Pancreas (tissue), 10 donors: ENCODE measurements around the gene PARD3B. TPM values are rescaled to one million over a fixed set of nuclear protein-coding genes. Genes with fewer than 3 reads are reported as not detected.

Experiments
- ATAC-seq, 4 donors: fragments of 200-7000 bp; cut with Tn5 transposase; one replicate each; pipeline versions ENCODE4 v1.8.0 to v1.9.1; 2020; ENCODE audit warnings: mild to moderate bottlenecking in 4 of 4, moderate library complexity in 4 of 4
- DNase-seq, 6 donors: peaks; one replicate each; pipeline ENCODE4 v3.0.0-alpha.2; 2020
- FAIRE-seq: peaks from 2 replicates; lab custom pipeline; 2012; peaks lifted over from hg19 to GRCh38; lab: Jason Lieb, UNC
- H3K27ac ChIP-seq, 4 donors: fragments of 200-600 bp; sonication (generic); 1 replicate in 3 of 4; 2 replicates in 1 of 4; pipeline versions ENCODE4 v1.5.0 to v1.8.0; 2020
- H3K27me3 ChIP-seq, 4 donors: fragments of 200-600 bp; one replicate each; pipeline ENCODE4 v1.8.0; 2021
- H3K36me3 ChIP-seq, 3 donors: fragments of 200-600 bp; sonication (generic) in 1 of 3; one replicate each; pipeline versions ENCODE4 v1.5.0 to v1.8.0; 2020 to 2021
- H3K4me1 ChIP-seq, 3 donors: fragments of 200-600 bp; one replicate each; pipeline ENCODE4 v1.8.0; 2021
- H3K4me3 ChIP-seq, 4 donors: fragments of 200-600 bp; sonication (generic) in 2 of 4; one replicate each; pipeline versions ENCODE4 v1.5.0 to v1.8.0; 2020 to 2021
- H3K9me3 ChIP-seq, 4 donors: fragments of 200-600 bp; one replicate each; pipeline ENCODE4 v1.8.0; 2021
- CTCF ChIP-seq, 4 donors: fragments of 200-600 bp; sonication (generic) in 3 of 4; IDR thresholded peaks; one replicate each; pipeline versions ENCODE4 v1.5.0 to v1.8.0; 2021; ENCODE audit warnings: antibody characterized with exemption in 4 of 4
- WGBS, 2 donors: extraction: QIAGEN DNeasy Blood & Tissue Kit; methylation state at CpG; one replicate each; pipeline ENCODE4 v1.1.7; 2013; 5-methylcytosine and 5-hydroxymethylcytosine counted together
- intact Hi-C, 3 donors: fragments of 100-400 bp; cut with DNase I; formaldehyde crosslinking; loops; one replicate each; pipeline versions ENCODE4 v1.11.1 to v1.14.2; 2022
- polyA plus RNA-seq, 2 donors: library from polyadenylated mRNA; stranded (reverse); fragments of 200-250 nt; gene quantifications; one replicate each; pipeline ENCODE4 v1.2.3, GENCODE V29; 2013
- total RNA-seq, 6 donors: library from RNA; stranded (reverse); fragmentation: NEBNext Ultra II Directional in 4 of 6; extraction: Animal tissue kit (Norgen Biotek cat#: 25700) in 4 of 6; gene quantifications; one replicate each; pipeline versions ENCODE4 v1.2.1 to v1.2.4, GENCODE V29; 2021 to 2023
- donor health status: healthy with polysubstance abuse.
- donor health status: DM: no; HTN: no; CAD: no; lungs with moderate emphysema.
- donor health status: DM: no; HTN: no; CAD: no.
- donor health status: control.
- donor health status: control.
- donor health status: Bipolar disorder and iron deficiency.
- donor health status: DM: yes; HTN: yes; CAD: no.
- donor health status: DM: no; HTN: no; CAD: no.
- donor health status: DM: no; HTN: no; CAD: no.
- donor health status: DM: yes; HTN: yes; CAD: no.

PARD3B gene
- total and polyA plus RNA-seq, 8 donors = 2.8 to 21.5 (median 12.7) TPM

- no peak for FAIRE-seq
- intact Hi-C loops = no loop called here
- no peak overlapping the region for H3K27ac ChIP-seq
- H3K36me3 ChIP-seq = no peaks in the 10 kb centered on the region
- ATAC-seq = no peak
- no peak for DNase-seq
- WGBS, 2 donors = 75 to 86% methylated on average over 3 of the region's 3 CpGs
- no peak overlapping the region for H3K4me3 ChIP-seq
- no peaks in the 10 kb centered on the region for H3K9me3 ChIP-seq
- H3K4me1 ChIP-seq = no peaks in the 10 kb centered on the region
- H3K27me3 ChIP-seq = no peaks in the 10 kb centered on the region
- no peak for TF ChIP-seq CTCF (IDR thresholded peaks at IDR 0.05)
Observed at GRCh38 chr2:205169464-205169863, 624.2 kb downstream of the PARD3B start.

GRCh38 chr2:205170399-205170798, 625.1 kb downstream of the PARD3B start:
- no peaks in the 10 kb centered on the region for H3K4me1 ChIP-seq
- intact Hi-C loops = no loop called here
- H3K9me3 ChIP-seq = no peaks in the 10 kb centered on the region
- DNase-seq (no peak), FAIRE-seq (no peak), ATAC-seq (no peak)
- H3K4me3 ChIP-seq = no peak overlapping the region
- no peaks in the 10 kb centered on the region for H3K27me3 ChIP-seq
- WGBS, 2 donors = 90 to 92% methylated on average over 12 of the region's 12 CpGs
- TF ChIP-seq CTCF (IDR thresholded peaks at IDR 0.05) = no peak
- no peaks in the 10 kb centered on the region for H3K36me3 ChIP-seq
- no peak overlapping the region for H3K27ac ChIP-seq

- no peak for FAIRE-seq
- intact Hi-C loops = no loop called here
- no peak for ATAC-seq
Observed at GRCh38 chr2:205171261-205171940, 626.1 kb downstream of the PARD3B start.

GRCh38 chr2:205175831-205176230, 630.6 kb downstream of the PARD3B start:
- Histone ChIP-seq H3K4me1 (no peaks in the 10 kb centered on the region), H3K27me3 (no peaks in the 10 kb centered on the region), H3K36me3 (no peaks in the 10 kb centered on the region), H3K9me3 (no peaks in the 10 kb centered on the region), H3K4me3 (no peak overlapping the region), H3K27ac (no peak overlapping the region)
- intact Hi-C loops = no loop called here
- WGBS, 2 donors = 52% methylated on average over 4 of the region's 4 CpGs
- no peak for TF ChIP-seq CTCF (IDR thresholded peaks at IDR 0.05)
- peak in 3 of 6 donors; percentile 17 to 39 (median 21) for DNase-seq
- no peak for FAIRE-seq
- ATAC-seq = peak; percentile 41 to 86 (median 56)

More at GRCh38 chr2:205171261-205171940, 626.1 kb downstream of the PARD3B start:
- Histone ChIP-seq H3K9me3 (no peaks in the 10 kb centered on the region), H3K36me3 (no peaks in the 10 kb centered on the region), H3K27me3 (no peaks in the 10 kb centered on the region), H3K4me3 (no peak overlapping the region), H3K27ac (no peak overlapping the region), H3K4me1 (no peaks in the 10 kb centered on the region)
- WGBS, 2 donors = 64 to 72% methylated on average over 4 of the region's 4 CpGs
- TF ChIP-seq CTCF (IDR thresholded peaks at IDR 0.05) = no peak
- no peak for DNase-seq

GRCh38 chr2:205176546-205176945, 631.3 kb downstream of the PARD3B start:
- DNase-seq (no peak), ATAC-seq (no peak)

More at GRCh38 chr2:205176546-205176945, 631.3 kb downstream of the PARD3B start:
- no peak for FAIRE-seq
- no peak for TF ChIP-seq CTCF (IDR thresholded peaks at IDR 0.05)
- Histone ChIP-seq H3K4me1 (no peaks in the 10 kb centered on the region), H3K4me3 (no peak overlapping the region), H3K27me3 (no peaks in the 10 kb centered on the region), H3K36me3 (no peaks in the 10 kb centered on the region), H3K27ac (no peak overlapping the region), H3K9me3 (no peaks in the 10 kb centered on the region)
- WGBS, 2 donors = 93 to 94% methylated on average over 2 of the region's 2 CpGs
- intact Hi-C loops = no loop called here
